GM12801 (cell line): ENCODE measurements around the gene WBP11.

ENCODE experiments used
- CTCF ChIP-seq: IDR thresholded peaks from one replicate; pipeline ENCODE4 v1.5.1; 2011; ENCODE audit warnings: control low read depth; ENCODE audit not compliant: insufficient read length; ENCODE audit errors: extremely low read depth

Gene WBP11

GRCh38 chr12:14765398-14765797 lies 37.9 kb downstream of the WBP11 start:
- no peak for TF ChIP-seq CTCF

GRCh38 chr12:14756334-14757143 lies 46.7 kb downstream of the WBP11 start:
- no peak for TF ChIP-seq CTCF

GRCh38 chr12:14751986-14752385 lies 51.3 kb downstream of the WBP11 start:
- TF ChIP-seq CTCF: no peak

GRCh38 chr12:14743061-14743460 lies 60.2 kb downstream of the WBP11 start:
- TF ChIP-seq CTCF: no peak

- no peak for TF ChIP-seq CTCF
Observed at GRCh38 chr12:14741942-14742341, 61.3 kb downstream of the WBP11 start.

GRCh38 chr12:14741153-14741552 lies 62.1 kb downstream of the WBP11 start:
- no peak for TF ChIP-seq CTCF
